BE2C (cell line): ENCODE results near the gene USP46.

Source experiments
- DNase-seq: peaks from one replicate; pipeline ENCODE4 v3.0.0-alpha.2; 2020
- H3K27me3 ChIP-seq: fragments of 250-450 bp; sonication (Bioruptor Pico); 2 replicates; pipeline ENCODE4 v1.5.1; 2020; ENCODE audit warnings: mild to moderate bottlenecking
- H3K36me3 ChIP-seq: fragments of 250-450 bp; sonication (Bioruptor Pico); 2 replicates; pipeline ENCODE4 v1.5.1; 2020; ENCODE audit warnings: mild to moderate bottlenecking
- H3K4me1 ChIP-seq: fragments of 250-450 bp; sonication (Bioruptor Pico); 2 replicates; pipeline ENCODE4 v1.5.1; 2020
- H3K4me3 ChIP-seq: 2 replicates; pipeline ENCODE4 v1.5.1; 2011; ENCODE audit warnings: low read depth, low read length
- H3K9me3 ChIP-seq: fragments of 250-450 bp; sonication (Bioruptor Pico); 2 replicates; pipeline ENCODE4 v1.5.1; 2020
- TF ChIP-seq, protein P1 (sequence below): IDR thresholded peaks from 2 replicates; pipeline ENCODE4 v1.5.1; 2012; ENCODE audit warnings: mild to moderate bottlenecking, low read depth, low read length

Gene USP46

DNA sequence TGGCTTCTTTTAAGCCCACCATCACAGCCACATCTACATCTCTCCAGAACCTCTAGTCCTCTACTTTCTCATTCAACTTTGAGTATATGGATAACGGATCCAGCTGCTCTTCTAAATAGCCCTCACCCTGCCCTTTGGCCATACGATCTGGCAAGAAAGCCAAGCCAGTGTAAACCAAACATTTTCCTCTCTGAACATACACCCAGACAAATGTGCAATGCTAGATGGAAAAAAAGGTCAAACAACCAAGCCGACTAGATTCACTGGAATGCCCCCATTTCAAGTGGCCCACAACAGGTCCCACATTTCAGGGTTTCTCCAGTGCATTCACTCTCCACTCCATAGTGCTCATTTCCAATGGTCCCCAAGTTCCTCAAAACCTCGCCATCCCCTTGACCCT lies 24.0 kb downstream of the USP46 start:
- TF ChIP-seq, protein P1, sequence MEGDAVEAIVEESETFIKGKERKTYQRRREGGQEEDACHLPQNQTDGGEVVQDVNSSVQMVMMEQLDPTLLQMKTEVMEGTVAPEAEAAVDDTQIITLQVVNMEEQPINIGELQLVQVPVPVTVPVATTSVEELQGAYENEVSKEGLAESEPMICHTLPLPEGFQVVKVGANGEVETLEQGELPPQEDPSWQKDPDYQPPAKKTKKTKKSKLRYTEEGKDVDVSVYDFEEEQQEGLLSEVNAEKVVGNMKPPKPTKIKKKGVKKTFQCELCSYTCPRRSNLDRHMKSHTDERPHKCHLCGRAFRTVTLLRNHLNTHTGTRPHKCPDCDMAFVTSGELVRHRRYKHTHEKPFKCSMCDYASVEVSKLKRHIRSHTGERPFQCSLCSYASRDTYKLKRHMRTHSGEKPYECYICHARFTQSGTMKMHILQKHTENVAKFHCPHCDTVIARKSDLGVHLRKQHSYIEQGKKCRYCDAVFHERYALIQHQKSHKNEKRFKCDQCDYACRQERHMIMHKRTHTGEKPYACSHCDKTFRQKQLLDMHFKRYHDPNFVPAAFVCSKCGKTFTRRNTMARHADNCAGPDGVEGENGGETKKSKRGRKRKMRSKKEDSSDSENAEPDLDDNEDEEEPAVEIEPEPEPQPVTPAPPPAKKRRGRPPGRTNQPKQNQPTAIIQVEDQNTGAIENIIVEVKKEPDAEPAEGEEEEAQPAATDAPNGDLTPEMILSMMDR: no peak
- H3K27me3 ChIP-seq: no peaks in the 10 kb centered on the region
- H3K9me3 ChIP-seq: no peaks in the 10 kb centered on the region
- peaks cover 3% of the 10 kb centered on the region; the same call in 1 of the 2 replicates for H3K4me1 ChIP-seq
- no peak for DNase-seq
- no peak overlapping the region for H3K4me3 ChIP-seq
- no peaks in the 10 kb centered on the region for H3K36me3 ChIP-seq

- TF ChIP-seq, protein P1: no peak
- H3K27me3 ChIP-seq: no peaks in the 10 kb centered on the region
- H3K4me3 ChIP-seq: no peak overlapping the region
- H3K36me3 ChIP-seq: no peaks in the 10 kb centered on the region
- DNase-seq: no peak
- no peaks in the 10 kb centered on the region for H3K9me3 ChIP-seq
- H3K4me1 ChIP-seq: peaks cover 3% of the 10 kb centered on the region; the same call in 1 of the 2 replicates
Measured at GRCh38 chr4:52633846-52634245, 25.3 kb downstream of the USP46 start.

- Histone ChIP-seq H3K4me3 (no peak overlapping the region), H3K27me3 (no peaks in the 10 kb centered on the region), H3K4me1 (no peaks in the 10 kb centered on the region), H3K36me3 (no peaks in the 10 kb centered on the region), H3K9me3 (no peaks in the 10 kb centered on the region)
- no peak for DNase-seq
- TF ChIP-seq, protein P1: no peak
Measured at GRCh38 chr4:52628974-52629373, 30.1 kb downstream of the USP46 start.

- Histone ChIP-seq H3K4me1 (no peaks in the 10 kb centered on the region), H3K4me3 (no peak overlapping the region), H3K36me3 (no peaks in the 10 kb centered on the region), H3K9me3 (no peaks in the 10 kb centered on the region), H3K27me3 (no peaks in the 10 kb centered on the region)
- no peak for DNase-seq
- TF ChIP-seq, protein P1: no peak
Measured at GRCh38 chr4:52628543-52628942, 30.6 kb downstream of the USP46 start.

DNA sequence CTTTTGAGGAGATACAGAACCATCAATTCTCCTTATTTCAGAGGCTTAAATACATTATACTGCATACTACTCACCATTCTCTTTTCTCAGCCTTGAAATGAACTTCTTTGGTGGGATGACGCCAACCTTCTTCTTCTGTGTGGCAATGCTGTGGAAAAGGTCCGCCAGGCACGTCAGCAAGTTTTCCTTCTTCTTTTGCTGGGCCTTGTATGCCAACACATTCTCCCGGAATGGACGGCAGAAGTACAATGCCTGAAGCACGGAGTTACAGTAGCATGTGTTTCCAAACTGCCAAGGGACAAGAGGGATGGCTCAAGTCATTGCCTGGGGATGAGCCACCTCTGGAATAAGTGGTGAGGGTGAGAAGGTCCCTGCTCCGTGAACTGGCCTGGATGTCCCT lies 31.2 kb downstream of the USP46 start:
- Histone ChIP-seq H3K4me3 (no peak overlapping the region), H3K27me3 (no peaks in the 10 kb centered on the region), H3K9me3 (no peaks in the 10 kb centered on the region), H3K36me3 (no peaks in the 10 kb centered on the region), H3K4me1 (no peaks in the 10 kb centered on the region)
- no peak for DNase-seq
- TF ChIP-seq, protein P1: no peak

- TF ChIP-seq, protein P1: no peak
- no peaks in the 10 kb centered on the region for H3K36me3 ChIP-seq
- no peak for DNase-seq
Measured at GRCh38 chr4:52625216-52625615, 33.9 kb downstream of the USP46 start.

More at GRCh38 chr4:52625216-52625615, 33.9 kb downstream of the USP46 start:
- Histone ChIP-seq H3K9me3 (no peaks in the 10 kb centered on the region), H3K27me3 (no peaks in the 10 kb centered on the region), H3K4me1 (no peaks in the 10 kb centered on the region), H3K4me3 (no peak overlapping the region)
